Testis (tissue), 2 donors: Measurements from ENCODE around the gene BTNL8.

Source experiments
- CTCF ChIP-seq, 3 experiments: fragments of 450-650 bp in 2 of 3; fragments of 200-600 bp in 1 of 3; sonication (generic) in 1 of 3; IDR thresholded peaks; one replicate each; pipeline ENCODE4 v1.5.1; 2016 to 2019; ENCODE audit warnings: antibody characterized with exemption in 3 of 3, mild to moderate bottlenecking in 2 of 3, moderate library complexity in 1 of 3
- POLR2A ChIP-seq: fragments of 450-650 bp; IDR thresholded peaks from one replicate; pipeline ENCODE4 v1.6.1; 2017; ENCODE audit warnings: antibody characterized with exemption, mild to moderate bottlenecking, moderate library complexity

- no peak for TF ChIP-seq CTCF (IDR thresholded peaks at IDR 0.05)
- TF ChIP-seq POLR2A: no peak
Observed at GRCh38 chr5:180908400-180908799, 9.4 kb downstream of the BTNL8 start.
